SK-N-SH (cell line): ENCODE data around the gene POMGNT1. TPM values are rescaled to one million over a fixed set of nuclear protein-coding genes. Genes with fewer than 3 reads are reported as not detected.

Experiments
- CTCF ChIA-PET: fragments of 300-600, 350-600 bp; formaldehyde crosslinking; extraction: SDS; loops from one replicate; lab custom pipeline; 2021; lab: Yijun Ruan, JAX
- POLR2A ChIA-PET: fragments of 350-600 bp; sonication (Branson Sonifier 250); formaldehyde crosslinking; extraction: SDS; loops from one replicate; lab custom pipeline; 2020; ENCODE audit warnings: antibody characterized with exemption, inconsistent platforms; lab: Yijun Ruan, JAX
- DNase-seq: peaks from one replicate; pipeline ENCODE4 v3.0.0; 2012
- H2AFZ ChIP-seq: fragments of 200-600 bp; sonication (generic); 2 replicates; pipeline ENCODE4 v1.8.1; 2016; ENCODE audit warnings: antibody characterized with exemption, mild to moderate bottlenecking, low read depth
- H3F3A ChIP-seq: fragments of 200-600 bp; sonication (generic); replicated peaks from 2 replicates; pipeline ENCODE3; 2016; ENCODE audit warnings: antibody characterized with exemption, mild to moderate bottlenecking; ENCODE audit not compliant: insufficient read depth
- H3K27ac ChIP-seq, 2 experiments: fragments of 200-500 bp in 1 of 2; fragments of 200-600 bp in 1 of 2; sonication (Bioruptor generic) in 1 of 2; sonication (generic), shearing (Covaris generic) in 1 of 2; 2 replicates each; pipeline versions ENCODE4 v1.5.1 to v1.6.1; 2014 to 2016; ENCODE audit warnings: low read depth in 2 of 2, inconsistent platforms in 1 of 2, low read length in 1 of 2, mild to moderate bottlenecking in 1 of 2, mixed read lengths in 1 of 2
- H3K27me3 ChIP-seq: fragments of 200-600 bp; sonication (generic), shearing (Covaris generic); 2 replicates; pipeline ENCODE4 v1.6.1; 2016; ENCODE audit warnings: mixed run types; ENCODE audit not compliant: insufficient read depth
- H3K36me3 ChIP-seq, 2 experiments: fragments of 200-500 bp in 1 of 2; fragments of 200-600 bp in 1 of 2; sonication (Bioruptor generic) in 1 of 2; sonication (generic) in 1 of 2; replicated peaks in 1 of 2; 2 replicates each; pipeline versions ENCODE3 to v1.5.1; 2014 to 2016; ENCODE audit warnings: low read length in 1 of 2, mild to moderate bottlenecking in 1 of 2; ENCODE audit not compliant: insufficient read depth in 2 of 2, control insufficient read depth in 1 of 2
- H3K4me1 ChIP-seq, 2 experiments: fragments of 200-500 bp in 1 of 2; fragments of 200-600 bp in 1 of 2; sonication (Bioruptor generic) in 1 of 2; sonication (generic), shearing (Covaris generic) in 1 of 2; 2 replicates each; pipeline versions ENCODE4 v1.5.1 to v1.6.1; 2014 to 2016; ENCODE audit warnings: low read depth in 1 of 2, low read length in 1 of 2, mixed run types in 1 of 2; ENCODE audit not compliant: insufficient read depth in 2 of 2, control insufficient read depth in 1 of 2
- H3K4me2 ChIP-seq: fragments of 200-600 bp; sonication (generic), shearing (Covaris generic); 2 replicates; pipeline ENCODE4 v1.6.1; 2017; ENCODE audit warnings: mixed run types
- H3K4me3 ChIP-seq, 2 experiments: fragments of 200-500 bp in 1 of 2; fragments of 200-600 bp in 1 of 2; sonication (Bioruptor generic) in 1 of 2; sonication (generic), shearing (Covaris generic) in 1 of 2; 2 replicates each; pipeline versions ENCODE4 v1.5.1 to v1.8.1; 2014 to 2016; ENCODE audit warnings: low read depth in 2 of 2, inconsistent platforms in 1 of 2, low read length in 1 of 2, mild to moderate bottlenecking in 1 of 2, mixed read lengths in 1 of 2, moderate library complexity in 1 of 2
- H3K79me2 ChIP-seq: fragments of 200-600 bp; sonication (generic); 2 replicates; pipeline ENCODE4 v1.8.1; 2017; ENCODE audit warnings: mild to moderate bottlenecking; ENCODE audit not compliant: insufficient read depth
- H3K9ac ChIP-seq: fragments of 200-600 bp; sonication (generic); 2 replicates; pipeline ENCODE4 v1.6.1; 2017; ENCODE audit warnings: mixed run types
- H3K9me2 ChIP-seq: fragments of 200-600 bp; sonication (generic); 2 replicates; pipeline ENCODE4 v1.6.1; 2017; ENCODE audit warnings: mixed run types
- H3K9me3 ChIP-seq: fragments of 200-600 bp; sonication (generic); 2 replicates; pipeline ENCODE4 v1.6.1; 2017; ENCODE audit warnings: mixed run types, mild to moderate bottlenecking, moderate library complexity
- H4K20me1 ChIP-seq: fragments of 200-600 bp; sonication (generic); 2 replicates; pipeline ENCODE4 v1.6.1; 2017; ENCODE audit warnings: mild to moderate bottlenecking, mixed run types; ENCODE audit not compliant: insufficient read depth
- CHD2 ChIP-seq: fragments of 150-350 bp; IDR thresholded peaks from 2 replicates; pipeline ENCODE4 v1.6.1; 2018; ENCODE audit warnings: low read length; ENCODE audit not compliant: partially characterized antibody
- FOXJ3 ChIP-seq: sonication (generic); formaldehyde crosslinking; IDR thresholded peaks from 2 replicates; pipeline ENCODE4 v1.5.1; 2020; ENCODE audit warnings: mild to moderate bottlenecking, missing genetic modification reagents
- FOXM1 ChIP-seq: IDR thresholded peaks from 2 replicates; pipeline ENCODE4 v1.4.0; 2012; ENCODE audit warnings: low read depth, mild to moderate bottlenecking
- GABPA ChIP-seq: IDR thresholded peaks from 2 replicates; pipeline ENCODE4 v1.4.0; 2012; ENCODE audit warnings: low read depth, mild to moderate bottlenecking
- JUND ChIP-seq: IDR thresholded peaks from 2 replicates; pipeline ENCODE4 v1.4.0; 2012
- MAX ChIP-seq: IDR thresholded peaks from 2 replicates; pipeline ENCODE4 v1.4.0; 2012; ENCODE audit warnings: low read depth
- MXI1 ChIP-seq: IDR thresholded peaks from 2 replicates; pipeline ENCODE4 v1.6.1; 2012; ENCODE audit warnings: mild to moderate bottlenecking, low read depth, low read length, improper control_type of control experiment
- NFIC ChIP-seq: IDR thresholded peaks from 2 replicates; pipeline ENCODE4 v1.4.0; 2012; ENCODE audit warnings: borderline replicate concordance
- PBX3 ChIP-seq: IDR thresholded peaks from 2 replicates; pipeline ENCODE4; 2012
- RAD21 ChIP-seq: IDR thresholded peaks from 2 replicates; pipeline ENCODE4 v1.6.1; 2012; ENCODE audit warnings: mild to moderate bottlenecking, low read length
- RFX5 ChIP-seq: IDR thresholded peaks from 2 replicates; pipeline ENCODE4 v1.6.1; 2012; ENCODE audit warnings: mild to moderate bottlenecking, improper control_type of control experiment, low read length
- RXRA ChIP-seq: IDR thresholded peaks from 2 replicates; pipeline ENCODE4 v1.4.0; 2012; ENCODE audit warnings: low read depth, mild to moderate bottlenecking, borderline replicate concordance
- TAF1 ChIP-seq: IDR thresholded peaks from 2 replicates; pipeline ENCODE4 v1.6.1; 2012; ENCODE audit warnings: low read depth, mild to moderate bottlenecking, low read length, moderate library complexity, borderline replicate concordance
- WGBS: methylation state at CpG from one replicate; pipeline ENCODE4 v1.1.6; 2017; ENCODE audit warnings: low lambda C conversion rate; 5-methylcytosine and 5-hydroxymethylcytosine counted together
- polyA plus RNA-seq, 3 experiments: library from polyadenylated mRNA; depleted of rRNA; stranded (reverse); fragments of >200 nt; gene quantifications; 2 replicates each; pipeline ENCODE4 v1.2.3, GENCODE V29; 2012
- TF ChIP-seq, protein P1 (sequence below): fragments of 200-600 bp; sonication (generic); IDR thresholded peaks from 2 replicates; pipeline ENCODE4 v1.6.1; 2017; ENCODE audit warnings: antibody characterized with exemption, mild to moderate bottlenecking, moderate library complexity
- TF ChIP-seq, protein P2 (sequence below): IDR thresholded peaks from 2 replicates; pipeline ENCODE4 v1.6.1; 2012; ENCODE audit warnings: mild to moderate bottlenecking, low read depth, low read length, moderate library complexity
- TF ChIP-seq, protein P3 (sequence below): fragments of 150-350 bp; IDR thresholded peaks from 2 replicates; pipeline ENCODE4 v1.6.1; 2016; ENCODE audit warnings: mild to moderate bottlenecking, low read depth, low read length

POMGNT1 gene
- polyA plus RNA-seq, 1 of the 3 experiments (the other 2 are of a cell fraction) = 165 TPM

- TF ChIP-seq, protein P1, sequence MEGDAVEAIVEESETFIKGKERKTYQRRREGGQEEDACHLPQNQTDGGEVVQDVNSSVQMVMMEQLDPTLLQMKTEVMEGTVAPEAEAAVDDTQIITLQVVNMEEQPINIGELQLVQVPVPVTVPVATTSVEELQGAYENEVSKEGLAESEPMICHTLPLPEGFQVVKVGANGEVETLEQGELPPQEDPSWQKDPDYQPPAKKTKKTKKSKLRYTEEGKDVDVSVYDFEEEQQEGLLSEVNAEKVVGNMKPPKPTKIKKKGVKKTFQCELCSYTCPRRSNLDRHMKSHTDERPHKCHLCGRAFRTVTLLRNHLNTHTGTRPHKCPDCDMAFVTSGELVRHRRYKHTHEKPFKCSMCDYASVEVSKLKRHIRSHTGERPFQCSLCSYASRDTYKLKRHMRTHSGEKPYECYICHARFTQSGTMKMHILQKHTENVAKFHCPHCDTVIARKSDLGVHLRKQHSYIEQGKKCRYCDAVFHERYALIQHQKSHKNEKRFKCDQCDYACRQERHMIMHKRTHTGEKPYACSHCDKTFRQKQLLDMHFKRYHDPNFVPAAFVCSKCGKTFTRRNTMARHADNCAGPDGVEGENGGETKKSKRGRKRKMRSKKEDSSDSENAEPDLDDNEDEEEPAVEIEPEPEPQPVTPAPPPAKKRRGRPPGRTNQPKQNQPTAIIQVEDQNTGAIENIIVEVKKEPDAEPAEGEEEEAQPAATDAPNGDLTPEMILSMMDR = no peak; the same call in 1 of the 2 replicates
- TF ChIP-seq CHD2 (no peak), RFX5 (no peak), NFIC (peak; percentile 96), GABPA (peak; percentile 49; the same call in 1 of the 2 replicates), RAD21 (no peak), MAX (peak; percentile 83)
- TF ChIP-seq, protein P2, sequence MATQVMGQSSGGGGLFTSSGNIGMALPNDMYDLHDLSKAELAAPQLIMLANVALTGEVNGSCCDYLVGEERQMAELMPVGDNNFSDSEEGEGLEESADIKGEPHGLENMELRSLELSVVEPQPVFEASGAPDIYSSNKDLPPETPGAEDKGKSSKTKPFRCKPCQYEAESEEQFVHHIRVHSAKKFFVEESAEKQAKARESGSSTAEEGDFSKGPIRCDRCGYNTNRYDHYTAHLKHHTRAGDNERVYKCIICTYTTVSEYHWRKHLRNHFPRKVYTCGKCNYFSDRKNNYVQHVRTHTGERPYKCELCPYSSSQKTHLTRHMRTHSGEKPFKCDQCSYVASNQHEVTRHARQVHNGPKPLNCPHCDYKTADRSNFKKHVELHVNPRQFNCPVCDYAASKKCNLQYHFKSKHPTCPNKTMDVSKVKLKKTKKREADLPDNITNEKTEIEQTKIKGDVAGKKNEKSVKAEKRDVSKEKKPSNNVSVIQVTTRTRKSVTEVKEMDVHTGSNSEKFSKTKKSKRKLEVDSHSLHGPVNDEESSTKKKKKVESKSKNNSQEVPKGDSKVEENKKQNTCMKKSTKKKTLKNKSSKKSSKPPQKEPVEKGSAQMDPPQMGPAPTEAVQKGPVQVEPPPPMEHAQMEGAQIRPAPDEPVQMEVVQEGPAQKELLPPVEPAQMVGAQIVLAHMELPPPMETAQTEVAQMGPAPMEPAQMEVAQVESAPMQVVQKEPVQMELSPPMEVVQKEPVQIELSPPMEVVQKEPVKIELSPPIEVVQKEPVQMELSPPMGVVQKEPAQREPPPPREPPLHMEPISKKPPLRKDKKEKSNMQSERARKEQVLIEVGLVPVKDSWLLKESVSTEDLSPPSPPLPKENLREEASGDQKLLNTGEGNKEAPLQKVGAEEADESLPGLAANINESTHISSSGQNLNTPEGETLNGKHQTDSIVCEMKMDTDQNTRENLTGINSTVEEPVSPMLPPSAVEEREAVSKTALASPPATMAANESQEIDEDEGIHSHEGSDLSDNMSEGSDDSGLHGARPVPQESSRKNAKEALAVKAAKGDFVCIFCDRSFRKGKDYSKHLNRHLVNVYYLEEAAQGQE = 0 out of 2 replicates have a peak, but pooled peaks have one; percentile 20
These were observed 15.0 kb downstream of the POMGNT1 start (continued) for GRCh38 chr1:46183079-46183847.

GRCh38 chr1:46181343-46182260 is 16.6 kb downstream of the POMGNT1 start:
- Histone ChIP-seq H3K9ac (no peak overlapping the region), H3K4me1 (peaks cover 26 to 28% of the 10 kb centered on the region in 2 experiments; a peak in 3 of 4 replicates), H3K36me3 (no peaks in the 10 kb centered on the region), H3F3A (peaks cover 27% of the 10 kb centered on the region), H2AFZ (peak overlapping the region; percentile 31; the same call in 1 of the 2 replicates), H4K20me1 (no peaks in the 10 kb centered on the region), H3K9me2 (no peaks in the 10 kb centered on the region), H3K4me2 (peak overlapping the region; percentile 25), H3K9me3 (no peaks in the 10 kb centered on the region), H3K27me3 (no peaks in the 10 kb centered on the region), H3K4me3 (no peak overlapping the region; a peak in 1 of 4 replicates), H3K79me2 (no peaks in the 10 kb centered on the region), H3K27ac (peak overlapping the region; percentile 69 to 97)
- CTCF ChIA-PET = interaction anchor here (0.7 to 5.0 kb wide), 12 partner anchors 8 to 268 kb away, joined by 3 to 57 read pairs (median 6); partner anchors contain the start of genes PIK3R3 and POMGNT1
- 51% methylated on average over 10 of the region's 10 CpGs for WGBS
- no peak for DNase-seq
- POLR2A ChIA-PET = interaction anchor here (0.8 to 1.2 kb wide), 2 partner anchors 493 to 1353 kb away, joined by 3 read pairs; no protein-coding TSS in a partner anchor
- TF ChIP-seq FOXM1 (no peak), MXI1 (no peak), RAD21 (no peak), RXRA (no peak), FOXJ3 (CRISPR knock-in tag) (no peak), JUND (no peak), PBX3 (peak; percentile 31; the same call in 1 of the 2 replicates), RFX5 (no peak), TAF1 (no peak), CHD2 (no peak)
- TF ChIP-seq, protein P3, sequence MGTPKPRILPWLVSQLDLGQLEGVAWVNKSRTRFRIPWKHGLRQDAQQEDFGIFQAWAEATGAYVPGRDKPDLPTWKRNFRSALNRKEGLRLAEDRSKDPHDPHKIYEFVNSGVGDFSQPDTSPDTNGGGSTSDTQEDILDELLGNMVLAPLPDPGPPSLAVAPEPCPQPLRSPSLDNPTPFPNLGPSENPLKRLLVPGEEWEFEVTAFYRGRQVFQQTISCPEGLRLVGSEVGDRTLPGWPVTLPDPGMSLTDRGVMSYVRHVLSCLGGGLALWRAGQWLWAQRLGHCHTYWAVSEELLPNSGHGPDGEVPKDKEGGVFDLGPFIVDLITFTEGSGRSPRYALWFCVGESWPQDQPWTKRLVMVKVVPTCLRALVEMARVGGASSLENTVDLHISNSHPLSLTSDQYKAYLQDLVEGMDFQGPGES = no peak
- TF ChIP-seq, protein P1 = no peak
